IPS-20b (cell line): ENCODE results near the gene ITPA.
"Not testable (repeated sequence)": the region's sequence is repeated elsewhere in the genome, so short reads cannot be mapped to it uniquely, and the experiment has no call there.

Experiments used
- H3K27ac ChIP-seq: one replicate; pipeline ENCODE4 v1.5.1; 2013; ENCODE audit warnings: low read length
- H3K27me3 ChIP-seq: 2 replicates; pipeline ENCODE4 v1.6.1; 2013; ENCODE audit warnings: mild to moderate bottlenecking, low read length, inconsistent platforms; ENCODE audit not compliant: insufficient read depth
- H3K36me3 ChIP-seq: 2 replicates; pipeline ENCODE4 v1.6.1; 2013; ENCODE audit warnings: low read depth, mild to moderate bottlenecking, inconsistent platforms, low read length, moderate library complexity; ENCODE audit not compliant: insufficient read depth
- H3K4me1 ChIP-seq: 2 replicates; pipeline ENCODE4 v1.6.1; 2013; ENCODE audit warnings: mild to moderate bottlenecking, control low read depth, inconsistent platforms, low read length, moderate library complexity; ENCODE audit not compliant: insufficient read depth
- H3K4me3 ChIP-seq: 2 replicates; pipeline ENCODE4 v1.5.1; 2013; ENCODE audit warnings: mild to moderate bottlenecking, low read length, inconsistent platforms
- H3K9ac ChIP-seq: 2 replicates; pipeline ENCODE4 v1.6.1; 2013; ENCODE audit warnings: low read depth, mild to moderate bottlenecking, inconsistent platforms, low read length, moderate library complexity
- H3K9me3 ChIP-seq: 2 replicates; pipeline ENCODE4 v1.6.1; 2013; ENCODE audit warnings: mild to moderate bottlenecking, low read depth, low read length, inconsistent platforms; ENCODE audit not compliant: insufficient read depth

ITPA gene

DNA sequence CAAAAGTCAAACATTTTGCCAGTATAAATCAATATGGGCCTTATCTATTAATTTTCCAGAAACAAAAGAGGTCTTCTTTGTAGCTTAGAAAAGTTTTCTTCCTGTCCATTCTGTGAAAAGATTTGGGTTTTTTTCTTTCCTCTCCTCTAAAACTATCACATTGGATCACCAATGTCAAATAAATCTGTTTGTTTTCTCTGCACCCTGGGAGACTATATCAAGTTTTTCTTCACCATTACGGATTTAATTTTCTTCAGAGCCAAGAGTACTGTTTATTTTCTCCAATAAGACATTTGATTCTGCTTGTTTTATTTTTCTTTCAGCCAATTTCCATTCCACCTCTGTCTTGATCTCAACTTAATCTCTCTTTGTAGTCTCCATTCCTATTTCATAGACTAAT, 34.0 kb upstream of the ITPA start:
- Histone ChIP-seq H3K9ac (peak overlapping the region; percentile 88; the same call in 1 of the 2 replicates), H3K36me3 (no peaks in the 10 kb centered on the region), H3K9me3 (no peaks in the 10 kb centered on the region), H3K4me1 (peaks cover 21% of the 10 kb centered on the region; the same call in 1 of the 2 replicates), H3K27ac (no peak overlapping the region), H3K4me3 (peak overlapping the region; percentile 92), H3K27me3 (peaks cover 7% of the 10 kb centered on the region; the same call in 1 of the 2 replicates)

DNA sequence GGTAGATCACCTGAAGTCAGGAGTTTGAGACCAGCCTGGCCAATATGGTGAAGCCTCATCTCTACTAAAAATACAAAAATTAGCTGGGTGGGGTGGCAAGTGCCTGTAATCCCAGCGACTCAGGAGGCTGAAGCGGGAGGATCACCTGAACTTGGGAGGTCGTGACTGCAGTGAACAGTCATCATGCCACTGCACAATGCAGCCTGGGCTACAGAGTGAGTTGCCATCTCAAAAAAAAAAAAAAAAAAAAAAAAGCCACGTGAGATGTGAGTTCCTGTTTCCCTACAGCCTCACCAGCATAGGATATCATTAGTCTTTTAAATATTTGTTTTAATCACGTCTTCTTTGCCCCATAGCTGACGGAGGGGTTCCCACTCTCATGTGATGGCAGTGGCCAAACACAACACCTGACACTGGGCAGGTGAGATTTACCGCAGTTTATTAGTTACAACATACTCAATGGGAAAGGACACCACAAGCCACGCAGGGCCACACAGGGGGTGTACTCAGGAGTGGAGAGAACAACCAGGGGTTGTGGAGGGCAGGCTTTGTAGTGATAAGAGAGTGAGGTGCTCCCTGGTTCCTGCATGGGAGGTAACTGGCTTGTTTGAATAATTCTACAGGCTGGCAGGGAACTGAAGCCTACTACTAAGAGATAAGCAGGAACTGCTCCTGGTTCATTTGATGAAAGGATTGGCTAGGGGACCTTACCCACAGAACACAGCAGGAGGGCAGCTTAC, 31.4 kb upstream of the ITPA start:
- Histone ChIP-seq H3K27me3 (no peaks in the 10 kb centered on the region; the same call in 1 of the 2 replicates), H3K4me1 (peaks cover 12% of the 10 kb centered on the region; the same call in 1 of the 2 replicates), H3K4me3 (no peak overlapping the region), H3K27ac (no peak overlapping the region), H3K9me3 (no peaks in the 10 kb centered on the region), H3K9ac (no peak overlapping the region), H3K36me3 (no peaks in the 10 kb centered on the region)

DNA sequence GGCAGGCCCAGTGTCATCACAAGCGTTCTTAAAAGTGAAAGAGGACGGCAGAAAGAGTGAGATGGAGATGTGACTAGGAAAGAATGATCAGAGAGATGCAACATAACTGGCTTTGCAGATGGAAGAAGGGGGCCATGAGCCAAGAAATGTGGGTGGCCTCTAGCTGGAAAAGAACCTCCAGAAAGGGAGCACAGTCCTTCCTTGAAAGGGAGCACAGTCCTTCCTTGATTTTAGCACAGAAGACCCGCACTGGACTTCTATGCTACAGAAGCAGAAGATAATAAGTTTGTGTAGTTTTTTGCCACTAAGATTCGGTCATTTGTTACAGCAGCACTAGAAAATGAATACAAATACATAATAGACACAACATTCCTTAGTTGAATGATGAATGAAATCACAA, 29.0 kb upstream of the ITPA start:
- Histone ChIP-seq H3K4me3 (no peak overlapping the region), H3K36me3 (no peaks in the 10 kb centered on the region), H3K4me1 (peaks cover 4% of the 10 kb centered on the region; the same call in 1 of the 2 replicates), H3K9me3 (no peaks in the 10 kb centered on the region), H3K27ac (no peak overlapping the region), H3K9ac (no peak overlapping the region), H3K27me3 (no peaks in the 10 kb centered on the region; the same call in 1 of the 2 replicates)

GRCh38 chr20:3181270-3181669, 28.0 kb upstream of the ITPA start:
- Histone ChIP-seq H3K36me3 (no peaks in the 10 kb centered on the region), H3K9ac (no peak overlapping the region), H3K27ac (no peak overlapping the region), H3K27me3 (no peaks in the 10 kb centered on the region), H3K4me3 (no peak overlapping the region), H3K4me1 (no peaks in the 10 kb centered on the region), H3K9me3 (no peaks in the 10 kb centered on the region)

GRCh38 chr20:3182429-3182828, 26.9 kb upstream of the ITPA start:
- not testable (repeated sequence) for H3K4me1 ChIP-seq, H3K9ac ChIP-seq, H3K9me3 ChIP-seq, H3K27me3 ChIP-seq, H3K4me3 ChIP-seq, H3K36me3 ChIP-seq, H3K27ac ChIP-seq

GRCh38 chr20:3183896-3184612, 25.2 kb upstream of the ITPA start:
- Histone ChIP-seq H3K36me3 (peaks cover 3% of the 10 kb centered on the region; the same call in 1 of the 2 replicates), H3K27me3 (no peaks in the 10 kb centered on the region), H3K9ac (no peak overlapping the region), H3K4me1 (no peaks in the 10 kb centered on the region), H3K9me3 (no peaks in the 10 kb centered on the region), H3K4me3 (no peak overlapping the region), H3K27ac (no peak overlapping the region)

DNA sequence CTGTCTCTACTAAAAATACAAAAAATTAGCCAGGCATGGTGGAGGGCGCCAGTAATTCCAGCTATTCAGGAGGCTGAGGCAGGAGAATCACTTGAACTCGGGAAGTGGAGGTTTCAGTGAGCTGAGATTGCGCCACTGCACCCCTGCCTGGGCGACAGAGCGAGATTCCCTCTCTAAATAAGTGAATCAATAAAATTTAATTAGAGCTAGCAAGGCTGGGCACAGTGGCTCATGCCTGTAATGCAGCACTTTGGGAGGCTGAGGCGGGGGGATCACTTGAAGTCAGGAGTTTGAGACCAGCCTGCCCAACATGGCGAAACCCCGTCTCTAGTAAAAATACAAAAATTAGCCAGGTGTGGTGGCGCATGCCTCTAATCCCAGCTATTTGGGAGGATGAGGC, 21.4 kb upstream of the ITPA start:
- H3K9ac ChIP-seq, H3K27ac ChIP-seq, H3K4me3 ChIP-seq, H3K27me3 ChIP-seq, H3K9me3 ChIP-seq, H3K4me1 ChIP-seq: not testable (repeated sequence)
- H3K36me3 ChIP-seq: peaks cover 39% of the 10 kb centered on the region

GRCh38 chr20:3188823-3189413, 20.4 kb upstream of the ITPA start:
- Histone ChIP-seq H3K27ac (no peak overlapping the region), H3K9ac (no peak overlapping the region), H3K4me1 (no peaks in the 10 kb centered on the region), H3K9me3 (no peaks in the 10 kb centered on the region), H3K36me3 (peaks cover 47% of the 10 kb centered on the region), H3K27me3 (no peaks in the 10 kb centered on the region), H3K4me3 (no peak overlapping the region)

- peaks cover 55% of the 10 kb centered on the region for H3K36me3 ChIP-seq
Measured at GRCh38 chr20:3189561-3190131, 19.7 kb upstream of the ITPA start.

DNA sequence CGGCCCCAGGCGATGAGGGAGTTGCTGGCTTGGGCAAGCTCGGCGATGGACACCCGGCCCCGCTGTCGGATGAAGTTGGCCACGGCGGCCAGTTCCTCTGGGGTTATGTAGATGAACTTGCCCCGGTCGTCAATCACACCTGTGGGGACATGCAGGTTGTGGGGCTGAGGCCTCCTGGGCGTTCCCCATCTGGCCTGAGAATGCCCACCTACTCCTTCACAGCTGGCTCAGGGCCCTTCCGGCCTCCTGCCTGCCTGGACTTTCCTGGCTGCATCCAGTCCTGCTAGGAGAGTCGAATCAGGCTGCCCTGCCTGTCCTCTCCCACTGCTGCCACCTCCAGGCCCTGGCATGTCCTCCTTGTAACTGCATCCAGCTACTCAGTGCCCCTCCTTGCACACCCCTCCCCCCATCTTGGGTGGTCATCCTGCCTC, 18.6 kb upstream of the ITPA start:
- Histone ChIP-seq H3K4me3 (no peak overlapping the region), H3K36me3 (peaks cover 65% of the 10 kb centered on the region), H3K27ac (no peak overlapping the region), H3K9me3 (no peaks in the 10 kb centered on the region), H3K27me3 (no peaks in the 10 kb centered on the region), H3K9ac (no peak overlapping the region), H3K4me1 (no peaks in the 10 kb centered on the region)

More at GRCh38 chr20:3189561-3190131, 19.7 kb upstream of the ITPA start:
- H3K9me3 ChIP-seq: no peaks in the 10 kb centered on the region
- H3K4me3 ChIP-seq: no peak overlapping the region
- no peaks in the 10 kb centered on the region for H3K27me3 ChIP-seq
- H3K27ac ChIP-seq: no peak overlapping the region
- no peak overlapping the region for H3K9ac ChIP-seq
- H3K4me1 ChIP-seq: no peaks in the 10 kb centered on the region

- Histone ChIP-seq H3K27ac (no peak overlapping the region), H3K36me3 (peaks cover 79% of the 10 kb centered on the region), H3K4me3 (no peak overlapping the region), H3K4me1 (no peaks in the 10 kb centered on the region), H3K9ac (no peak overlapping the region), H3K27me3 (no peaks in the 10 kb centered on the region), H3K9me3 (no peaks in the 10 kb centered on the region)
Measured at GRCh38 chr20:3192226-3193015, 16.9 kb upstream of the ITPA start.
